IPS-NIHi7 (cell line): ENCODE results near the gene DPYD.

Source experiments
- DNase-seq: peaks from one replicate; pipeline ENCODE4 v3.0.0; 2012; ENCODE audit warnings: mixed read lengths; ENCODE audit errors: extremely low spot score

Gene DPYD

DNA sequence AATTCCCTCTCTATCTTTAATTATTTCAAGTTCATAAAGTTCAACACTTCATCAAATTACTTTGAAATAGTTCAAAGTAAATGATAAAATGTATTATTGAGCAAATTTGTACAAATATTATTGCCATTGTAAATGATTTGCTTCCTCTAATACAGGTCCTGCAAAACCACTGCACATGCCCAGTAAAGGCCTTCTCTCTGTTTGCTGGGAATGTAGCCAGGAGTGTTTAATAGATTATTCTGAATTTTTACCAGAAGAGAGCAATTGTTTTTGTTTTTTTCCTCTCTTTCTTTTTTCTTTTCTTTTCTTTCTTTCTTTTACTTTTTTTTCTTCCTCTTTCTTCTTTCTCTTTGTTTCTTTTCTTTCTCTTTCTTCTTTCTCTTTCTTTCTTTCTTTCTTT is 713.0 kb downstream of the DPYD start:
- DNase-seq = no peak

DNA sequence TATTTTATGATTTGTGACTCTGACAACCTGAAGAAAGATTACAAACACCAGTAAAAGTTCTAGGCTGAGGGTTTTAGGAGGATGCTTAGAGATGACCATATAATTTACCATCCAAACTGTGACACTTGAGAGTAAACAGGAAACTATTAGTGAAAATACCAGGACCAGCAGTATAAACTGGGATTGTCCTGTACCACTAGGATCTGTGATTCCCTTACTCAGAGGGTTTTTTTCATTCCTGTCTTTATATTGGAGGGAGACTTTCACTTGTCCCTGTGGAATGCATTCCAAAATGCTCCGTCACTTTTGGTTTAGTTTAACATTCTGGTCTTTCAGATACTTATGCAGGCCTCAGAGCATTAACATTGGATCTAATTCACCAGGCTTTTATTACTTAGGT is 716.4 kb downstream of the DPYD start:
- no peak for DNase-seq

DNA sequence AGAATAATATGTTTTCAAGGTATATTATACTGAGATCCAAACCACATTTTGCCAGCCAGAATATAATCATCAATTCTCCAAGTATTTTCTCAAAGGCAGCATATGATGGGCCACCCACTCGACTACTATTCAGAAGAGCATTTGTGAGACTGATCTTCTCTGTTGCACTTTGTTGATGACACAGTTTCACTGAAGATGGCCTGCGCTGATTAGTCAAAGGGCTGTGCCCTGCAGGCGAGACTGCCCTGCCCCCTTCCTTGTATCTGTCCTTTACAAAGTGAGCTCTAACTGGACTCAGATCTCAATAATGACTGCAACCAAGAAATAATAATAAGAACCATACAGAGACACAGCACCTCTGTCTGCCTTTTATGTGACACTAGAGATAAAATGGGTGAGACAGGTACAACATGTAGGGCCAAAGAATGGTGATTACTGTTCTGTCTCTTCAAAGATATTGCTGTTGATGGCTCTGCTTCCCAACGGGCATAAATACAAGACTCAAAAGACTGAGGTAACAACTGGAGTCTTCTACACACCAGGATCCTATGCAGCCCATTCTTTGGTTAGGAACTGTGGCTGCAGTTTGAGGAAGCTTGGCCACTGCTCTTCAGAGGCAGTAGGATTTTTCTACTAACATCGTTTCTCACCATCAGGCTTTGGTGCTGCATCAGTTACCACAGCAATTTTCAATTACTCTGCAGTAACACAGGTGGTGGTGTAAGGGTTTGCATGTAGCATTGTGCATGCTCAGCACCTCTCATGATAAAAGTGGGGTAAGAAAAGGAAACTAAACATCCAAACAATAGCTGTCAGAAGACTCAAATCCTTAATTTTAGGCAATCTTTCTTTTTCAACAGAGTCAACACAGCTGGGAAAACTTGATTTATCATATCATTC is 718.1 kb downstream of the DPYD start:
- no peak for DNase-seq

DNA sequence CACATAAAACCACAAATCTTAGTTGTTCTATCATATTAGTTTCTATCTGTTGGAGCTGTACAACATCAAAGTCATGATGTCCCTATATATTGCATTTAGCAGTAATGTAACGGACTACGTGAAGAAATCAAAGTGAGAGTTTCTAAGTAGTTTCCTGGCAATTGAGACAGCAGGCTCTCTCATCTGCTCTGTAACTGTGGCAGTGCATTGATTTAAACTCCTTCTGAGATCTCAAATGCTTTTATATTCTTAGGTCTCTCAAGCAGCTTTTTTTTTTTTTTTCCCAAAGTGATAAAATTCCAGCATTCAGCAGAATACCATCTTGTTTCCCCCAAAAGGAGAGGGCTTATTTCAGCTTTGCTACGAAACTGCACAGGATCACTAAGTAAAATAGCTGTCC is 719.2 kb downstream of the DPYD start:
- DNase-seq = no peak

DNA sequence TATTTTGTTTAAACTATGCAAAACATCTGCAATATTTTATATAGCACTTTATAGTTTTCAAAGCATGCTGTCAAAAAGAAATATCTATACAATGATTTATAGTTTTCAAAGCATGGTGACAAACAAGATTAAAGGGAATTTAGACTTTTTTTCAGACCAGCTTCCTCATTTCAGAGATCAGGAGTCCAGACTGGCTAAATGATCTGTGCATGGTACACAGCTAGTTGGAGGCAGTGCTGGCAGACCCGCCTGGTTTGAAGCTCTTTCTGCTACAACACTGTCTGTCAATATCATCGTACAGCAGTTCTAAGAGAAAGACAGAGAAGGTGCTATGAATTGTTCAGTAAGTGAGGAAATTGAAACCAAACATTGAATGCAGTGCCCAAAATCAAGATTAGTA is 720.2 kb downstream of the DPYD start:
- no peak for DNase-seq

DNA sequence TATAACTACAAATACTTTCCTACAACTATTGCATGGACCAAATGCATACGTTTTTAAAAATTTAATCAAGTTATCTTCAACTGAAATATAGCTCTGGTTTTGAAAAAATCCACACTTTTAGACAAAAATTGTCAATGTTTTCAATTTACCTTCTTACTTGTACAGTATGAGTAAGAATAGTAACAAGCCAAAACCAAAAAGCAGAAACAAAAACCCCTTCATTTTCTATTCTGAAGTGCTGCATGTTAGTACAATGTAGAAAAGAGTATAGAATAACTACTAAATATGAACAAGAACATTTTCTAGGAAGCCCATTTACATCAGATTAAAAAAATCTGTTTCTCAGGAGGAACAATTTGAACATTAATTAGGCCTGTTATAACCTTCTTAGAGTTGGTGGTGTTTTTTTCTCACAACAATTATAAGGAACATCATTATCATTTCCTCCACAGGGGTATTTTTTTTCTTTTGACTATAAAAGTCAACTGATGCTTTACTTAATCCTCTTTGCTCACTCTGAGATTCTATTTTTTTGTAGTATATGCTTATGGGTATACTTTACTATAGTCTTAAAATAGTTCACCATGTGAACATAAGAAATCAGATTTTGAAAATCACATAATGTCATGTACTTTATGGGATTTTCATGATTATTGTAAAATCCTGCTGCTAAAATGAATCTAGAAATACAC is 723.9 kb downstream of the DPYD start:
- no peak for DNase-seq

DNA sequence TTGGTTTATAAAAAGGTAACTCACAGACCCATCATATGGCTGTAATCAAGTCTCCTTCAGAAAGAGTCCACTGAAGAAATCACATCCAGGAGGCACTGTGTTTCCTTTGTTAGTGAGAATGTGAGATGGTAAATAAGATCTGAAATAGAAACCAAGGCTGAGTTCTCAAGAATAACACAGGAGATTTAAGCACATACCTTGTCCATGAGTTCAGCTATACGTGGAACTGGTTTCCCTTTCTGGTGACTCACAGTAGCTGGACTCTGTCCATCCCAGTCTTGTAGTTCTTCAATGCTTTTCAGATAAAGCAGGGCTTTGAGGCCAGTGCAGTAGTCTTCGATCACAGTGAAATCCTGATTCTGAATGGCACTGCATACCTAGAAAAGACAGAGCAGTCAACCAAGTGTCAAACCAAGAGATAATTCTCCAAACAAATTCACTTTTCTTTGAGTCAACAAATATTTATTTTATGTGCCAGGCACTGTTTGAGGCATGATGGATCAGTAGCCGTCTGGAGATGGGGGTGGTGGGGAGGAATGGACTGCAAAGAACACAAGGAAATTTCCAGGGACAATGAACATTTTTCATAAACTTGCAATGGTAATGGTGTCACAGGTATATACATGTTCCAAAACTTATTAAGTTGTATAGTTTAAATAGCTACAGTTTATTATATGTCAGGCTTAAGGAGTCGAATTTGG is 727.8 kb downstream of the DPYD start:
- DNase-seq = no peak

DNA sequence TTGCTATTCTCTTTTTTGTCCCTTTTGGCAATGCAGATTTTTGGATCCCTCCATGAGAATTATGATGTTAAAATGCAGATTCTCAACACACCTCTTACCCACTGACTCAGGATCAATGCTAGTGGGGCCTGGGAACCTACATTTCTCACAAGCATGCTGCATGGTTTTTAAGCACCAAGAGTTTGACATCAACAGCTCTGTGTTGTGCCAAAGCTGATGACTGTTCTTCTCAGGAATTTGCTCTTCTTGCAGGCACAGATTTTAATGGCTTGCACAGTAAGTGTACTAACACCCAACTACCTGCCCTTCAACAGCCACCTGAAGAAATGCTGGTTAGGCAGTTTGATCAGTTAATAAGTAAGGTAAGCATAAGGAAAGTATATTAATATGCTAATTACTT is 730.5 kb downstream of the DPYD start:
- DNase-seq = no peak

DNA sequence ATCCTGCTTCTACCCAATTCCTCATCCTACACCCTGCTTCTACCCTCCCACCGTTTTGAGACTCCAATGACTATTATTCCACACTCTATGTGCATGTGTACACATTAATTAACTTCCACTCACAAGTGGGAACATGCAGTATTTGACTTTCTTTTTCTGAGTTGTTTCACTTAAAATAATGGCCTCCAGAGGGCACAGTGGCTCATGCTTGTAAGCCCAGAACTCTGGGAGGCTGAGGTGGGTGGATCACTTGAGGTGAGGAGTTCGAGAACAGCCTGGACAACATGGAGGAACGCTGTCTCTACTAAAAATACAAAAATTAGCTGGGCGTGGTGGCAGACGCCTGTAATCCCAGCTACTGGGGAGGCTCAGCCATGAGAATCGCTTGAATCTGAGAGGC is 734.5 kb downstream of the DPYD start:
- no peak for DNase-seq

DNA sequence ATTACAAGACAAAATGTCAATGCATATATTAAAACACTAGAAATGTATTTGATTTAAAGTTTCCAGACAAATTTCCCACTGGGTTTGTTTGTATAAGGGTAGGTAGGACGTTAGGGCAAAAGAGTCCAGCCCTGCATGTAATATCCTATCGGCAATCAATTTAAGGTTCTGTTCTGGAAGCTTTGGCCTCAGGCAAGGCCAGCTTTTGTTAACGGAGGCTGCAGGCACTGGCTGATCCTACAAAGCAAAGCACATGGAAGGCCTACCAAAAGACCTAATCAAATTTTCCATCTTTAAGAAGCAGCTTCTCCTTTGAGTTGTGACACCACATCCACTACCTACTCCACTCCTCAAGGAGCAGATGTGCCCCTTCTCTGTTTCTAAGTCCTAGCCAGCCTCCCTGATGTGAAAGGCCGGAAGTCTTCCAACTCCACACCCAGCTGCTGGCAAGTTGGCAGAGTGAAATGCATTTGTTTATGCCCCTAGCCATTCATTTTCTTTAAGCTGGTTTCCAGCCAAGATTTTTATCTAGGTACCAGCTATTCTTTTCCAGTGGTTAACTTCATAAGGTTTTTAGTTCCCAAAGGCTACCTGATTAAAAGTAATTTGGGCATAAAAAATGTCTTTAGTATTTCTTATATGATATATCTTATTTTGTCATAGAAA is 746.7 kb downstream of the DPYD start:
- DNase-seq = no peak

DNA sequence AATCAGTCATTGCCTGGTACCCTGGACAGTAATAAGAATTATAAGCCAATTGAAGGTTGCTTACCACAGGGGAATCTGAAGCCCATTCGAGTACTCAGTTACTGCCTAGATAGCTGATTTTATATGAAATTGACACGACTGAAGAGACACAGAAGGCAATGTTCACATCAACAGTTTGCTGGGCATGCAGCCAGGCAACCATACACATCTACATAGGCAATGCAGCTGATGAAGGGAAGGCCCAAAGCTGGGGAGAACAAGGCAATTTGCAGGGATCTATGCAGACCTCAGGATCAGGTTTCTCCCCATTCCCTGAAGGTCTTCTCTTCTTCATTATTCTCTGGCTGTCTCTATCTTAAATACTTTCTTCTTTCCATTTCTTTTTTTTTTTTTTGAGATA is 750.5 kb downstream of the DPYD start:
- no peak for DNase-seq

DNA sequence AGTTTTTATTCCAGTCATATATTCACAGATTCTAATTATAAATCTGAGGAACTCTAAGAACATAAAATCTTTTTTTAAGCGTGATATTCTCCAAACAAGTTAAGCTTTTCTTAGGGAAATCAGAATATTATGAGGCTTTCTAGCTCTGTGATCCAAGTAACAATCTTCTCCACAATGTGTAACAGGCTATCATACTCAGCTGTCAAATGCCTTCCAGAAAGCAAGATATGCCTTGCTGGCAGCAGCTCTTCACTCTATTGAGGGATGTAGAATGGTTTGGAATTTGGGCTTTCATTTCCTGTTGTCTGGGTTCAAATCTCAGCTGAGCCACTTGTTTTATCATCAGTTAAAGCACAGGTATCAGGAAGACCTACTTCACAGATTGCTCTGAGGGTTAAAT is 752.8 kb downstream of the DPYD start:
- no peak for DNase-seq

DNA sequence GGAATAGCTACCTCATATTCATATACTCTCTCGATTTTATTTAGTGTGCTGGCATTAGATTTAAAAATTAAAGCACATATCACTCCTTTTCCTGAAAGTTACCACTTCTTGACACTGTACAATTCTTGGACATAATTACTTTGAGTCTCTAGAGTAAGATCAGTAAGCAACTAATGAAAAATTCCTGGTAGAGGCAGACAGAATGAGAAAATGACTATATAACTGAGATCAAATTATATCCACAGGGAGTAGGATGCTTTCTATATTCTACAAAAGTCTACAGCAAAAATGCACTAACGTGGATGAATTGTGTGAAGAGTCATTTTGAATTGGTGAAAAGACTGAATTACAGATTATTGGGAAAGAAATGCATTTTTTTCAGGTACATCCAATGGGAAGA is 753.6 kb downstream of the DPYD start:
- DNase-seq = no peak

DNA sequence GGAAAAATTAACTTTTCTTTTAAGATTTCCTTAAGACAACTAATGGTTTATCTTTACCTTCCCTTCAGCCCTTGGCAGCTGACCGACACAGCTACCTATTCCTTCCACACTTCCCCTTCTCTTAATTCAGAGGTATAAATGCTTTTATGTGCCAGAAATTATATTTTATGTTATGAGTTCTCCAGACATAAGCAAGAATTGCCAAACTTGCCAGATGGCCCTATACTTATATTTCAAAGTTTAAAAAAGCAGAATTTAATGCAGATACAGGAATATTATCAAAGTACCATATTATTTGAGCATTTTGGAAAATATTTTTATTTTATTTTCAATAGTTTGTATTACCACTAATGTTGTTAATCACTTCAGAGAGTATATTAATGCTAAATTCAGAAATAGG is 754.2 kb downstream of the DPYD start:
- DNase-seq = no peak

DNA sequence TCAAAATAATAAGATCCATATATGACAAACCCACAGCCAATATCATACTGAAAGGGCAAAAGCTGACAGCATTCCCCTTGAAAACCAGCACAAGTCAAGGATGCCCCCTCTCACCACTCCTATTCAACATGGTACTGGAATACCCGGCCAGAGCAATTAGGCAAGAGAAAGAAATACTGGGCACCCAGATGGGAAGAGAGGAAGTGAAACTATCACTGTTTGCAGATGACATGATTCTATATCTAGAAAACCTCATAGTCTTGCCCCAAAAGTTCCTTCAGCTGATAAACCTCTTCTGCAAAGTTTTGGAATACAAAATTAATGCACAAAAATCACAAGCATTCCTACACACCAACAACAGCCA is 756.6 kb downstream of the DPYD start:
- DNase-seq = no peak

DNA sequence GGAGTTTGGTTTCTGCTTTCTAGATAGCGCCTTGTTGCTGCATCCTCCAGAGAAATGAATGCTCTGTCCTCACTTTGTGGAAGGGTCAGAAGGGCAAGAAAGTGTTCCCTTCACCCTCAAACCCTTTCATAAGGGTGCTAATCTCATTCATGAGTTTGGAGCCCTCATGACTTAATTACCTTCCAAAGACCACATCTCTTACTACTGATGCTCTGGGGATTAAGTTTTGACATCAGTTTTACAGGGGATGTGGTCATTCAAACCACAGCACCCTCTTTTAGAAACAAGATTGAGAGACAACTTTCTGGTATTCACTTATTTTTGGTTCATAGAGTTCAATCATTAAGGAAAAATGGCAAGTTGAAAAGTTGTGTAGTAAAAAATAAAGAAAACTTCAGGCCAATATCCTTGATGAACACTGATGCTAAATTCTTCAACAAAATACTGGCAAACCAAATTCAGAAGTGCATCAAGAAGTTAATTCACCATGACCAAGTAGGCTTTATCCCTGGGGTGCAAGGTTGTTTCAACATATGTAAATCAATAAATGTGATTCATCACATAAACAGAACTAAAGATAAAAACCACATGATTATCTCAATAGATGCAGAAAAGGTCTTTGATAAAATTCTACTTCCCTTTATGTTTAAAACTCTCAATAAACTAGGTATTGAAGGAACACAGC is 757.1 kb downstream of the DPYD start:
- no peak for DNase-seq

DNA sequence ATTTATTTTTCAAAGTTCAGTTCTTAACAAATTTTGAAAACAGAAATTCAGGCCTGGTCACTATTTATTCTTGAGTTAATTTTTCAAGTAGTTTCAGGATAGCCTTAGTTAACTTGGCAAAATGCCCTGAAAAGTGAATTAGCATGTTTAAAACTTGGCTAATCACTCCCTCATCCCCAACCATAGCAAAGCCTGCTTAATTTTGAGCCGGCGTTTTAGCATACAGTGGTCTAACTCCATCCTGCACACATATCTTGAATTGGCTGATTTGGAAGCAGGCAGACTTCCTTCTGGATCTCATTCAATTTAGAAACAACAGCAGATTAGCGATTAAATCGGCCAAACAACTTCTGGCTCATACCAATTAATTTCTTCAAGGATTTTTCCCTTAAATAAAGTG is 760.0 kb downstream of the DPYD start:
- no peak for DNase-seq

DNA sequence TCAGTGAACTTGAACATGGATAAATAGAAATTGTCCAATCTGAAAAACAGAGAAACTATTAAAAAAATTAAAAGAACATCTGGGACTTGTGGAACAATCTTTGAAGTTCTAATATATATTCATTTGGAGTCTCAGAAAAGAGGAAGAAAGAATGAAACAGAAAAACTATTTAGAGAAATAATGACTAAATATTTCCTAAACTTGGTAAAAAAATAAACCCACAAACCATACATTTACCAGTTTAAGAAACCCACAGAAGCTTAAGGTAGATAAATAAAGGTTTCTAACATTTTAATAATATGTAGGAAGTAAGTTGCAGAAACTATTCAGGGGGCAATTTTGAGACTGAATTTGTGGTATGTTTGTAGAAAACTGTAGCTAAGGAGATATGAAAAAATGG is 761.5 kb downstream of the DPYD start:
- DNase-seq = no peak

DNA sequence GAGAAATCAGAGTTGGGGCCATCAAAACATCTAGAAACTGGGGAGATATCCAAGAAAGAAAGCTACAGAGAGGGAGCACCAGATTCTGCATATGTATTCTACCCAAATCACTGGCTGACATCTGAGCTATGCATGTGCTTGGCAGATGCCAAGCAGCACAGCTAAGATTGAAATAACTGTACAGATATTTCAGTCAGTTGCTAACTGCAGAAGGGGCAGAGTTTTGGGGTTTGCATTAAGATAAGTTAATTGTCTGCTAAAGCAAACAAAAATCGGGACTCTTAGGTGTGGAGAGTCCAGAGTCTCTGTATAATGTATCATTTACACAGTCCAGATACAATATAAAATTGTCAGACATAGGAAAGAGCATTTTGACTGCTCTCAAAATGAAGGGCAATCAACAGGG is 762.1 kb downstream of the DPYD start:
- no peak for DNase-seq

DNA sequence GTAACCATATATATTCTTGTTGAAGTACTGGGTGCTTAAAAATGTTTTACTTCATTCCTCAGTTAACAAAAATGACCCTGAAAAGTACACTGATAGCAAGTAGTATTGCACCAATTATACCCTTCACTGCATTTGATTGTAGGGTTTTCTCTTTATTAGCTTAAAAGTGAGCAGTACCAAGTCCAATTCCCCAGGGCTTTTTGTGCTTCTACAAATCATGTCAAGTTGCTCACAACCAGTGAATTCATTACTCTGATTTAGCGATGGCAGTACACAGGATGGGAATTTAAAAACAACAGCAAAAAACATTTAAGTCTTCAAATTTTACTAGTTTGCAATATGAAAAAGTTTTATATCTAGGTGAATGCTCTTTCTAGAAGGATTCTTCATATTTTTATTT is 762.8 kb downstream of the DPYD start:
- DNase-seq = no peak

DNA sequence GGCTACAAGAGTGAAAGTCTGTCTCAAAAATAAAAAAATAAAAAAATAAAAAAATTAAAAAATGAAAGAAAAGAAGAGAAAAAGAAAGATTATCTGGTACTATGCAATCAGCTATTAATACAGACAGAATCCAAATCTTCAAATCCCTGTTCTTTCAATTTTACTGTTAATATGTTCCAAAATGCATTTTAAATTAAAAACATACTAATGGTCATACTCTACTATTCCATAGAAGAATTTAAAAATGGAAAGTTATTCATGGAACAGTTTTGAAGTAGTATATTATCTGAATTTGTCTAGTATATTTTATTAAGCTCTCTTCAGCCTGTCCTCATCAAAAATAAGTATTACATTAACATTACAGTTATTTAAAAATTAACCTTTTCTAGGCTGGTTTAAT is 769.2 kb downstream of the DPYD start:
- no peak for DNase-seq
